Lower leg skin (tissue), 3 donors: ENCODE results near the gene PSMA1.

Source experiments
- CTCF ChIP-seq, 3 donors: fragments of 450-650 bp; IDR thresholded peaks; one replicate each; pipeline ENCODE4 v1.5.1; 2016; ENCODE audit warnings: antibody characterized with exemption in 3 of 3, mild to moderate bottlenecking in 3 of 3, moderate library complexity in 2 of 3
- POLR2A ChIP-seq, 2 donors: fragments of 450-650 bp; IDR thresholded peaks; one replicate each; pipeline ENCODE4 v1.6.1; 2016 to 2017; ENCODE audit warnings: antibody characterized with exemption in 2 of 2, mild to moderate bottlenecking in 1 of 2, moderate library complexity in 1 of 2

GRCh38 chr11:14480716-14481115, 39.5 kb downstream of the PSMA1 start:
- TF ChIP-seq POLR2A (IDR thresholded peaks at IDR 0.05), result no peak
- TF ChIP-seq CTCF (IDR thresholded peaks at IDR 0.05), result no peak
